HG03558 (cell line): ENCODE data around the gene SNX3.

Experiments used
- ATAC-seq: cut with Tn5 transposase; IDR thresholded peaks from one replicate; pipeline ENCODE4 v1.9.1; 2021; ENCODE audit warnings: moderate number of reproducible peaks; ENCODE audit not compliant: unreplicated experiment; ENCODE audit errors: extremely low read depth

The SNX3 gene

DNA sequence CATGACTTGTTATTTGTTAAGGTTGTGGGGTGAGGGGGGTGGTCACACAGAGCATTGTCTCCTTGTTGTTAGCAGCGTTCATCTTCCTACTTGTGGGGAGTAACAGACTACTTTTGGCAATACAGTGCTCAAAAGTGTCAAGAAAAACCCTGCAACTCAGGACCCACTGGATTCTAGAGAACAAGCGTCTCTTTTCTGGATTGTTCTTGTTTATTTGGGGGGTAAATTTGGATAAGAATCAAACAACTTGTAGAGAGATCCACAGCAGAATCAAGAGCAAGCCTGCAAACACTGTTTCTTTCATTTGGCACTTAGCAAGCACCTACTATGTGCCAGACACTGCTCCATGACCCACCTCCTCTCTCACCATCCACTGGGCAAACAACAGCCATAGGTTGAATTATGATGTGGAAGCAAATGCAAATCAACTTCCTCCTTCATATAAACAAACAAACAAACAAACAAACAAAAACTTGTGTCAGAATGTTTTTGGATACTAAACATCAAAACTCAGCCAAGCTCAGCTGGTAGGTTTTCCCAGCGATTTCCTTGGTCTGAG lies 99.0 kb downstream of the SNX3 start:
- ATAC-seq, result no peak
